ENCODE measurements around the gene SUCO.
"Not testable (repeated sequence)": the region's sequence is repeated elsewhere in the genome, so short reads cannot be mapped to it uniquely, and the experiment has no call there.

Gene SUCO

DNA sequence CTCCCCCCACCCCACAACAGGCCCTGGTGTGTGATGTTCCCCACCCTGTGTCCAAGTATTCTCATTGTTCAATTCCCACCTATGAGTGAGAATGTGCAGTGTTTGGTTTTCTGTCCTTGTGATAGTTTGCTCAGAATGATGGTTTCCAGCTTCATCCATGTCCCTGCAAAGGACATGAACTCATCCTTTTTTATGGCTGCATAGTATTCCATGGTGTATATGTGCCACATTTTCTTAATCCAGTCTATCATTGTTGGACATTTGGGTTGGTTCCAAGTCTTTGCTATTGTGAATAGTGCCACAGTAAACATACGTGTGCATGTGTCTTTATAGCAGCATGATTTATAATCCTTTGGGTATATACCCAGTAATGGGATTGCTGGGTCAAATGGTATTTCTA, 58.5 kb downstream of the SUCO start:
- H3K9ac ChIP-seq (ENCODE audit: low read depth, low read length); H3K4me3 ChIP-seq (ENCODE audit: low read length); H3K27ac ChIP-seq (ENCODE audit: low read depth, low read length); H3K27me3 ChIP-seq (ENCODE audit: insufficient read depth, low read length); H3K4me1 ChIP-seq (ENCODE audit: insufficient read depth, low read length): not testable (repeated sequence)
- H3K36me3 ChIP-seq (ENCODE audit: insufficient read depth, low read length): peaks cover 57% of the 10 kb centered on the region
- WGBS: no CpG with 5 or more reads among the region's 1 CpG
- H3K9me3 ChIP-seq (ENCODE audit: insufficient read depth, low read depth, low read length): peaks cover 15% of the 10 kb centered on the region; the same call in 1 of the 2 replicates

DNA sequence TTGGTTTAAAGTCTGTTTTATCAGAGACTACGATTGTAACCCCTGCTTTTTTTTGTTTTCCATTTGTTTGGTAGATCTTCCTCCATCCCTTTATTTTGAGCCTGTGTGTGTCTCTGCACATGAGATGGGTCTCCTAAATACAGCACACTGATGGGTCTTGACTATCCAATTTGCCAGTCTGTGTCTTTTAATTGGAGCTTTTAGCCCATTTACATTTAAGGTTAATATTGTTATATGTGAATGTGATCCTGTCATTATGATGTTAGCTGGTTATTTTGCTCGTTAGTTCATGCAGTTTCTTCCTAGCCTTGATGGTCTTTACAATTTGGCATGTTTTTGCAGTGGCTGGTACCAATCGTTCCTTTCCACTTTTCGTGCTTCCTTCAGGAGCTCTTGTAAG, 62.1 kb downstream of the SUCO start:
- H3K9ac ChIP-seq (ENCODE audit: low read depth, low read length); H3K4me3 ChIP-seq (ENCODE audit: low read length); H3K27me3 ChIP-seq (ENCODE audit: insufficient read depth, low read length); H3K4me1 ChIP-seq (ENCODE audit: insufficient read depth, low read length); H3K27ac ChIP-seq (ENCODE audit: low read depth, low read length): not testable (repeated sequence)
- Histone ChIP-seq H3K36me3 (ENCODE audit: insufficient read depth, low read length) (peaks cover 55% of the 10 kb centered on the region), H3K9me3 (ENCODE audit: insufficient read depth, low read depth, low read length) (peaks cover 27% of the 10 kb centered on the region)
- WGBS: 97% methylated on average over 4 of the region's 4 CpGs

DNA sequence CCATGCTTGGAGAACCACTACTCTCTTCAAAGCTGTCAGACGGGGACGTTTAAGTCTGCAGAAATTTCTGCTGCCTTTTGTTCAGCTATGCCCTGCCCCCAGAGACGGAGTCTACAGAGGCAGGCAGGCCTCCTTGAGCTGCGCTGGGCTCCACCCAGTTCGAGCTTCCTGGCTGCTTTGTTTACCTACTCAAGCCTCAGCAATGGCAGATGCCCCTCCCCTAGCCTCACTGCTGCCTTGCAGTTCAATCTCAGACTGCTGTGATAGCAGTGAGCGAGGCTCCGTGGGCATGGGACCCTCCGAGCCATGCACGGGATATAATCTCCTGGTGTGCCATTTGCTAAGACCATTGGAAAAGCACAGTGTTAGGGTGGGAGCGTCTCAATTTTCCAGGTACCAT, 63.8 kb downstream of the SUCO start:
- peaks cover 61% of the 10 kb centered on the region for H3K36me3 ChIP-seq (ENCODE audit: insufficient read depth, low read length)
- not testable (repeated sequence) for H3K27ac ChIP-seq (ENCODE audit: low read depth, low read length); H3K9ac ChIP-seq (ENCODE audit: low read depth, low read length); H3K4me3 ChIP-seq (ENCODE audit: low read length); H3K4me1 ChIP-seq (ENCODE audit: insufficient read depth, low read length); H3K27me3 ChIP-seq (ENCODE audit: insufficient read depth, low read length)
- peaks cover 19% of the 10 kb centered on the region for H3K9me3 ChIP-seq (ENCODE audit: insufficient read depth, low read depth, low read length)
- 83% methylated on average over 10 of the region's 10 CpGs for WGBS

DNA sequence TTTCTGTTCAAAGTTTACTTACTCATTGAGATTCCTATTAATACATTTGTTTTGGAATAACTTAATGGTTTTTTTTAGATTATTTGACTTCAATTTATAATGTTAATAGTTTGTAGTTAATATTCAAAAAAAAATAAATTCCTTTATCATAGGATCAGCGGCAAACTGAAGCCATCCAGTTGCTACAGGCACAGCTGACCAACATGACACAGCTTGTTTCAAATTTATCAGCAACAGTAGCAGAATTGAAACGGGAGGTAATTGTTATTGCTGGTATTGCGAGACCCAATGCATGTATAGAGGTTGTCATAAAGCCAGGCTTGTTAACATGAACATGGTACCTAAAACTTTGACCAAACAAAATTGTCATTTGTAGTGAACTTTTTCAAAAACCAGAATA, 67.0 kb downstream of the SUCO start:
- no peaks in the 10 kb centered on the region for H3K27me3 ChIP-seq (ENCODE audit: insufficient read depth, low read length)
- H3K9ac ChIP-seq (ENCODE audit: low read depth, low read length): no peak overlapping the region
- WGBS: 100% methylated on average over 3 of the region's 3 CpGs
- no peaks in the 10 kb centered on the region for H3K4me1 ChIP-seq (ENCODE audit: insufficient read depth, low read length)
- H3K9me3 ChIP-seq (ENCODE audit: insufficient read depth, low read depth, low read length): peaks cover 19% of the 10 kb centered on the region
- H3K4me3 ChIP-seq (ENCODE audit: low read length): no peak overlapping the region
- H3K27ac ChIP-seq (ENCODE audit: low read depth, low read length): no peak overlapping the region
- peaks cover 93% of the 10 kb centered on the region for H3K36me3 ChIP-seq (ENCODE audit: insufficient read depth, low read length)

DNA sequence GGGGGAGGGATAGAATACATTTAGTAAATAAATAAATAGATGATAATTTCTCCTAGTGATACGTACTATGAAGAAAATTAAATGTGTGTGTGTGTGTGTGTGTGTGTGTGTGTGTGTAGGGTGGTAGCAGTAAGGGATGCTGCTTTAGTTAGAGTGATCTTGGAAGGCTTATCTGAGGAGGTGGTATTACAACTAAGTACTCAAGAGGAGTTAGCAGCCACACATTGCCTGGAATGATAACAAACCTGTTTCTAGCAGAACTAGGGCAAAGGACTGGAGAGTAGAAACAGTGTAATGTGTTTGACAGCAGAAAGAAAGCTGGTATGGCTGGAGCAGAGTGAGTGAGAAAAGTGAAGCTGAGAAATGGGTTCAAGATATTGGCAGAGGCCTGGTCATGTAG, 67.7 kb downstream of the SUCO start:
- Histone ChIP-seq H3K9me3 (ENCODE audit: insufficient read depth, low read depth, low read length) (peaks cover 19% of the 10 kb centered on the region), H3K4me3 (ENCODE audit: low read length) (no peak overlapping the region), H3K9ac (ENCODE audit: low read depth, low read length) (no peak overlapping the region), H3K27ac (ENCODE audit: low read depth, low read length) (no peak overlapping the region), H3K4me1 (ENCODE audit: insufficient read depth, low read length) (no peaks in the 10 kb centered on the region), H3K36me3 (ENCODE audit: insufficient read depth, low read length) (peaks cover 96% of the 10 kb centered on the region), H3K27me3 (ENCODE audit: insufficient read depth, low read length) (no peaks in the 10 kb centered on the region)
- 96% methylated on average over 1 of the region's 1 CpG for WGBS

DNA sequence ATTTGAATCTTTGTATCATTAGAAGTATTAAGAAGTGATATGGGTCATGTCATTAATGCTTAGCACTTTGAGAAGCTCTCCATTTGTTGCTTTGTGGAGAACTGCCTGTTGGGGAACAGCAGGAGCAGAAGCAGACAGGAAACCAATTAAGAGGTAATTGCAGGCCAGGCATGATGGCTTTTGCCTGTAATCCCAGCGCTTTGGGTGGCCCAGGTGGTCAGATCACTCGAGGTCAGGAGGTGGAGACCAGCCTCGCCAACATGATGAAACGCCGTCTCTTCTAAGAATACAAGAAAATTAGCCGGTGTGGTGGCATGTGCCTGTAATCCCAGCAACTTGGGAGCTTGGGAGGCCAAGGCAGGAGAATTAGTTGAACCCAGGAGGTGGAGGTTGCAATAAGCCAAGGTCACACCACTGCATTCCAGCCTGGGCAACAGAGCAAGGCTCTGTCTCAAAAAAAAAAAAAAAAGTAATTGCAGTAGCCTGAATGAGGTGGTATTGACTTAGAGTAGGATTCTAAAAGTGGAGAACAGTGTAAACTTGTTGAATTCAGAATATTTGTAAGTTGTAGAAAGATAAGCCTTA, 68.2 kb downstream of the SUCO start:
- Histone ChIP-seq H3K4me1 (ENCODE audit: insufficient read depth, low read length) (no peaks in the 10 kb centered on the region), H3K9me3 (ENCODE audit: insufficient read depth, low read depth, low read length) (peaks cover 15% of the 10 kb centered on the region), H3K4me3 (ENCODE audit: low read length) (no peak overlapping the region), H3K27ac (ENCODE audit: low read depth, low read length) (no peak overlapping the region), H3K9ac (ENCODE audit: low read depth, low read length) (no peak overlapping the region), H3K27me3 (ENCODE audit: insufficient read depth, low read length) (no peaks in the 10 kb centered on the region), H3K36me3 (ENCODE audit: insufficient read depth, low read length) (peaks cover 93% of the 10 kb centered on the region)
- WGBS: 96% methylated on average over 6 of the region's 6 CpGs

DNA sequence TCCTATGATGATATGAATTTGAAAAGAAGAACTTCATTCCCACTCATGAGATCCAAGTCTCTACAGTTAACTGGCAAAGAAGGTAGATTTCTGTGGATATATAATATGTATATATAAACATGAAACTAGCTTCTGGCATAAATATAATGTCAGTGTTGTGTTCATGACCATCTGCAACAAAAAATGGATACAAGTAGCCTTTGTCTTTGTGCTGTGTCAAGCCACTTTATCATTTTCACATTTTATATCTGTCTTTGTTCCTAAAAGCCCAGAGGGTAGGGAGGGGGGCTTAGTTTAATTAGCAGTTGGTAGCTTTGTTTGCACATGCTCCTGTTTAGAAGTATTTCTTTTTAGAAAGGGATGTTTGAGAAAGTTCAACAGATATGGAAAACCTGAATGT, 69.8 kb downstream of the SUCO start:
- Histone ChIP-seq H3K4me3 (ENCODE audit: low read length) (no peak overlapping the region), H3K4me1 (ENCODE audit: insufficient read depth, low read length) (no peaks in the 10 kb centered on the region), H3K9me3 (ENCODE audit: insufficient read depth, low read depth, low read length) (peaks cover 3% of the 10 kb centered on the region; the same call in 1 of the 2 replicates), H3K9ac (ENCODE audit: low read depth, low read length) (no peak overlapping the region), H3K36me3 (ENCODE audit: insufficient read depth, low read length) (peaks cover 82% of the 10 kb centered on the region), H3K27ac (ENCODE audit: low read depth, low read length) (no peak overlapping the region), H3K27me3 (ENCODE audit: insufficient read depth, low read length) (no peaks in the 10 kb centered on the region)

DNA sequence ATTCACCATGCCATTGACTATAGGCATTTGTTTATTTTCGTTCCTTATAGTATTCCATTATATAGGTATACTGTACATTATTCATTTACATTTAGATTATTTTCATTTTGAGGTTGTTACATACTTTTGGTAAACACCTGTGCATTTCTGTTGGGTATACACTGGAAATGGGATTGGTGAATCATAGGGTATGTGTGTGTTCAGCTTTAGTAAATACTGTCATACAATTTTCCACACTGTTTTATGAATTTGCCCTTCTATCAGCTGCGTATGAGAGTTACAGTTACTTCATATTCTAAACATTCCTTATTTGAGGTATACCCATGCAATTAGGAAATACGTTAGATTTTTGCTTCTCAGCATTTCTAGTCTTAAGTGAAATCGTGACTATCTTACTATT, 70.9 kb downstream of the SUCO start:
- Histone ChIP-seq H3K27ac (ENCODE audit: low read depth, low read length) (no peak overlapping the region), H3K9me3 (ENCODE audit: insufficient read depth, low read depth, low read length) (no peaks in the 10 kb centered on the region), H3K4me3 (ENCODE audit: low read length) (no peak overlapping the region), H3K4me1 (ENCODE audit: insufficient read depth, low read length) (no peaks in the 10 kb centered on the region), H3K27me3 (ENCODE audit: insufficient read depth, low read length) (no peaks in the 10 kb centered on the region), H3K36me3 (ENCODE audit: insufficient read depth, low read length) (peaks cover 79% of the 10 kb centered on the region), H3K9ac (ENCODE audit: low read depth, low read length) (no peak overlapping the region)
- WGBS: 92% methylated on average over 3 of the region's 4 CpGs

DNA sequence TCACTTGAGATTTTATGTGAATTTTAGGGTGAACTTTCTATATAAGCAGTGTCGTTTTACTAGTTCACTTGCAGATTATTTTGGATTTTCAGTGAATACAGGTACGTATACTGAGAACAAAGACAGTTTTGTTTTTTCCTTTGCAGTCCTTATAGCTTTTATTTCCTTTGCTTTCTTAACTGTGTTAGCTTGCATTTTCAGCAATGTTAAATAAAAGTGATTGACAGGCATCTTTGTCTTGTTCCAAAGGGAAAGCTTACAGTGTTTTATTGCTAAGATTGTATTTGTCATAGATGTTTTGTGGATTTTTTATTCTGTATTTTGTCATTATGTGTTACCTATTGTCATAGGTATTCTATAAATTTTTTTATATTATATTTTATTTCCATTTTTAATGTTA, 72.7 kb downstream of the SUCO start:
- H3K9ac ChIP-seq (ENCODE audit: low read depth, low read length): no peak overlapping the region
- WGBS: 93% methylated on average over 2 of the region's 2 CpGs
- H3K9me3 ChIP-seq (ENCODE audit: insufficient read depth, low read depth, low read length): no peaks in the 10 kb centered on the region
- no peaks in the 10 kb centered on the region for H3K4me1 ChIP-seq (ENCODE audit: insufficient read depth, low read length)
- peaks cover 79% of the 10 kb centered on the region for H3K36me3 ChIP-seq (ENCODE audit: insufficient read depth, low read length)
- no peak overlapping the region for H3K27ac ChIP-seq (ENCODE audit: low read depth, low read length)
- H3K27me3 ChIP-seq (ENCODE audit: insufficient read depth, low read length): no peaks in the 10 kb centered on the region
- no peak overlapping the region for H3K4me3 ChIP-seq (ENCODE audit: low read length)

DNA sequence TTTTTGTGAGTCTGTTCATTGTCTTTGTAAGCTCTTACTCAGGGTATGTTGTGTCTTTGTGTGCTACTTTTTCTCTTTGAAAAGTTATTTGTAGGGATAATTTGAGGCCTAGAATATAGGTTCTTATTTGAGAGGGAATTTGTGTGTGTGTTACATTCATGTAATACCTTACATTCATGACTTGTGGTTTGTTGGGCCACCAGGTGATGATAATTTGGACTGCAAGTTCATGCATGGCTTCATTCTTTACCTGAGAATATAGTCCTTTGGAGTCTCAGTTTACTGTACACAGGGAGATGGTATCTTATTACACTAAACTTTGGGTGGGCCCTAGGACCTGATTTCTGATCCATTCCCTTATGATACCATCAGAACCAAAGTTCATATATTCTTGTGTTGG, 74.2 kb downstream of the SUCO start:
- Histone ChIP-seq H3K4me1 (ENCODE audit: insufficient read depth, low read length) (no peaks in the 10 kb centered on the region), H3K27ac (ENCODE audit: low read depth, low read length) (no peak overlapping the region), H3K9me3 (ENCODE audit: insufficient read depth, low read depth, low read length) (no peaks in the 10 kb centered on the region), H3K9ac (ENCODE audit: low read depth, low read length) (no peak overlapping the region), H3K4me3 (ENCODE audit: low read length) (no peak overlapping the region), H3K27me3 (ENCODE audit: insufficient read depth, low read length) (no peaks in the 10 kb centered on the region), H3K36me3 (ENCODE audit: insufficient read depth, low read length) (peaks cover 75% of the 10 kb centered on the region)

GRCh38 chr1:172608098-172608601, 75.2 kb downstream of the SUCO start:
- Histone ChIP-seq H3K9ac (ENCODE audit: low read depth, low read length) (no peak overlapping the region), H3K9me3 (ENCODE audit: insufficient read depth, low read depth, low read length) (no peaks in the 10 kb centered on the region), H3K4me3 (ENCODE audit: low read length) (no peak overlapping the region), H3K4me1 (ENCODE audit: insufficient read depth, low read length) (no peaks in the 10 kb centered on the region), H3K27ac (ENCODE audit: low read depth, low read length) (no peak overlapping the region), H3K36me3 (ENCODE audit: insufficient read depth, low read length) (peaks cover 65% of the 10 kb centered on the region), H3K27me3 (ENCODE audit: insufficient read depth, low read length) (no peaks in the 10 kb centered on the region)
- WGBS: 92% methylated on average over 3 of the region's 4 CpGs

GRCh38 chr1:172609528-172609927, 76.6 kb downstream of the SUCO start:
- Histone ChIP-seq H3K9me3 (ENCODE audit: insufficient read depth, low read depth, low read length) (no peaks in the 10 kb centered on the region), H3K4me1 (ENCODE audit: insufficient read depth, low read length) (no peaks in the 10 kb centered on the region), H3K27me3 (ENCODE audit: insufficient read depth, low read length) (no peaks in the 10 kb centered on the region), H3K4me3 (ENCODE audit: low read length) (no peak overlapping the region), H3K9ac (ENCODE audit: low read depth, low read length) (no peak overlapping the region), H3K36me3 (ENCODE audit: insufficient read depth, low read length) (peaks cover 51% of the 10 kb centered on the region), H3K27ac (ENCODE audit: low read depth, low read length) (no peak overlapping the region)
- WGBS: 100% methylated on average over 1 of the region's 3 CpGs
